NCI-H748 (cell line): ENCODE data around the gene MOB1B.
"Not testable (repeated sequence)": the region's sequence is repeated elsewhere in the genome, so short reads cannot be mapped to it uniquely, and the experiment has no call there.

Source experiments
- DNase-seq: peaks from one replicate; lab custom pipeline; 2025; ENCODE audit not compliant: unreplicated experiment; lab: John Stamatoyannopoulos, UW

Gene MOB1B

GRCh38 chr4:71005025-71005424 is 102.9 kb downstream of the MOB1B start:
- not testable (repeated sequence) for DNase-seq

- DNase-seq = no peak
These were observed 104.2 kb downstream of the MOB1B start for GRCh38 chr4:71006203-71006907.

- DNase-seq = no peak
These were observed 106.0 kb downstream of the MOB1B start for GRCh38 chr4:71008196-71008595.

GRCh38 chr4:71009086-71009485 is 106.9 kb downstream of the MOB1B start:
- no peak for DNase-seq

- peak; percentile 27 for DNase-seq
These were observed 107.9 kb downstream of the MOB1B start for GRCh38 chr4:71009890-71010588.

- no peak for DNase-seq
These were observed 109.3 kb downstream of the MOB1B start for GRCh38 chr4:71011451-71011850.

- not testable (repeated sequence) for DNase-seq
These were observed 115.2 kb downstream of the MOB1B start for GRCh38 chr4:71017391-71017790.

- DNase-seq = no peak
These were observed 118.4 kb downstream of the MOB1B start for GRCh38 chr4:71020611-71021010.

- no peak for DNase-seq
These were observed 123.5 kb downstream of the MOB1B start for GRCh38 chr4:71025654-71026053.

GRCh38 chr4:71026086-71026485 is 123.9 kb downstream of the MOB1B start:
- no peak for DNase-seq

- DNase-seq = no peak
These were observed 125.4 kb downstream of the MOB1B start for GRCh38 chr4:71027611-71028010.

GRCh38 chr4:71029504-71029903 is 127.3 kb downstream of the MOB1B start:
- DNase-seq = no peak

- DNase-seq = not testable (repeated sequence)
These were observed 129.9 kb downstream of the MOB1B start for GRCh38 chr4:71032106-71032505.
